SK-N-MC (cell line): ENCODE measurements around the gene MYOF.

Experiments
- EZH2 ChIP-seq: fragments of 200-600 bp; sonication (generic); IDR thresholded peaks from one replicate; pipeline ENCODE4 v1.6.1; 2017; ENCODE audit warnings: antibody characterized with exemption
- FOXP2 ChIP-seq: optimal IDR thresholded peaks from 2 replicates; pipeline ENCODE3; 2011; ENCODE audit warnings: mild to moderate bottlenecking, moderate library complexity; ENCODE audit not compliant: insufficient read depth; ENCODE audit errors: extremely low read length, control extremely low read depth
- POLR2AphosphoS5 ChIP-seq: IDR thresholded peaks from 2 replicates; pipeline ENCODE4 v1.6.1; 2012; ENCODE audit warnings: mild to moderate bottlenecking, low read depth, low read length, borderline replicate concordance

DNA sequence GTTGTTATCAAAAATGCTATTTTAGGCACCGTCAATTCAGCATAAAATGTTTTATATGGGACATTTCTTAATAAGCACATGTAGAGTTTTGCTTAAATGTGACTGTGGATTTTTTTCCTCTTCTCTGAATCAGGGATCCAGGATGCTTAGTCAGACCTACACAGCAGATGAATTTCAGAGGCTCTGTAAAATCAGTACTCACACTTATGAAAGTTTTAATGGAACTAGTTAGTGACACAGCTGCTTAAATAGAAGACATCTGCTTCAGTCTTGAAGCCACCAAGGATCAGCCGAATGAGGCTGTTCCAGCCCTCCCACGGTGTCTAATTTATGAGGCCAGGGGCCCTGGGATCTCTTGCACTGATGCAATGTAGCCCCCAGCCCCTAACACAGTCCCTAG is 136.0 kb downstream of the MYOF start:
- TF ChIP-seq EZH2 (no peak), POLR2AphosphoS5 (no peak), FOXP2 (no peak)
